Pulmonary artery endothelial cell (primary cell): ENCODE measurements around the gene GRWD1. TPM values are rescaled to one million over a fixed set of nuclear protein-coding genes. Genes with fewer than 3 reads are reported as not detected.

Experiments used
- DNase-seq: peaks from one replicate; pipeline ENCODE4 v3.0.0-alpha.2; 2011; ENCODE audit warnings: low read depth, low spot score
- total RNA-seq: library from RNA; depleted of rRNA; stranded (reverse); fragments of >200 nt; gene quantifications from 2 replicates; pipeline ENCODE4 v1.2.3, GENCODE V29; 2014

GRWD1 gene
- total RNA-seq, 1 donor from 2014 or later, result 35.5 TPM

- DNase-seq, result no peak
Measured at GRCh38 chr19:48496959-48497727, 51.4 kb downstream of the GRWD1 start.

- DNase-seq, result no peak
Measured at GRCh38 chr19:48497728-48498594, 52.2 kb downstream of the GRWD1 start.

GRCh38 chr19:48498595-48499311, 53.0 kb downstream of the GRWD1 start:
- no peak for DNase-seq

- DNase-seq, result no peak
Measured at GRCh38 chr19:48499316-48500090, 53.7 kb downstream of the GRWD1 start.

GRCh38 chr19:48500830-48501493, 55.2 kb downstream of the GRWD1 start:
- DNase-seq, result no peak

GRCh38 chr19:48501494-48502349, 55.9 kb downstream of the GRWD1 start:
- DNase-seq, result no peak

GRCh38 chr19:48502350-48503018, 56.7 kb downstream of the GRWD1 start:
- no peak for DNase-seq

- DNase-seq, result no peak
Measured at GRCh38 chr19:48506138-48506733, 60.5 kb downstream of the GRWD1 start.

Other genes starting within 250 kb of the GRWD1 start
- gene CARD8, start 190.1 kb upstream of the GRWD1 start, total RNA-seq, result 92.5 and 103 TPM in 2 replicates
- gene ZNF114, start 175.9 kb upstream of the GRWD1 start, total RNA-seq, result 0.66 and 0.81 TPM in 2 replicates
- 51.2 and 82.6 TPM in 2 replicates for gene EMP3, start 120.4 kb upstream of the GRWD1 start, total RNA-seq
- 1.5 and 2.7 TPM in 2 replicates for gene TMEM143, start 82.0 kb upstream of the GRWD1 start, total RNA-seq
- gene SYNGR4, start 81.6 kb upstream of the GRWD1 start, total RNA-seq, result not detected in 2 replicates
- gene KDELR1, start 54.4 kb upstream of the GRWD1 start, total RNA-seq, result 45.6 and 47.8 TPM in 2 replicates
- 0.39 and 0.40 TPM in 2 replicates for gene GRIN2D, start 52.3 kb upstream of the GRWD1 start, total RNA-seq
- 0.20 and 0.39 TPM in 2 replicates for gene KCNJ14, start 9.6 kb downstream of the GRWD1 start, total RNA-seq
- gene CYTH2, start 23.4 kb downstream of the GRWD1 start, total RNA-seq, result 58.2 and 68.4 TPM in 2 replicates
- gene LMTK3, start 65.9 kb downstream of the GRWD1 start, total RNA-seq, result under 0.01 and 0.04 TPM in 2 replicates
- 0.07 TPM in 1 of 2 replicates, not detected in the other for gene SULT2B1, start 106.2 kb downstream of the GRWD1 start, total RNA-seq
- not detected in 2 replicates for gene SPACA4, start 160.8 kb downstream of the GRWD1 start, total RNA-seq
- 0.73 and 0.99 TPM in 2 replicates for gene FAM83E, start 169.1 kb downstream of the GRWD1 start, total RNA-seq
- gene RPL18, start 173.2 kb downstream of the GRWD1 start, total RNA-seq, result 1,737 and 2,640 TPM in 2 replicates
- 6.7 and 9.2 TPM in 2 replicates for gene SPHK2, start 173.5 kb downstream of the GRWD1 start, total RNA-seq
- 0.85 and 2.2 TPM in 2 replicates for gene DBP, start 191.4 kb downstream of the GRWD1 start, total RNA-seq
- 2.3 and 3.2 TPM in 2 replicates for gene CA11, start 200.2 kb downstream of the GRWD1 start, total RNA-seq
- 0.07 TPM in 1 of 2 replicates, not detected in the other for gene NTN5, start 227.0 kb downstream of the GRWD1 start, total RNA-seq
- not detected in 2 replicates for gene FUT2, start 250.0 kb downstream of the GRWD1 start, total RNA-seq